OCI-LY3 (cell line): Measurements from ENCODE around the gene RBBP8NL.

ENCODE experiments used
- EZH2phosphoT487 ChIP-seq: fragments of 200-600 bp; shearing (Covaris generic); IDR thresholded peaks from 2 replicates; pipeline ENCODE4 v1.6.1; 2018; ENCODE audit warnings: antibody characterized with exemption, mixed run types, low read depth
- TF ChIP-seq, protein P1 (sequence below): fragments of 200-600, 300-600 bp; sonication (generic); IDR thresholded peaks from 2 replicates; pipeline ENCODE4 v1.5.1; 2014; ENCODE audit warnings: antibody characterized with exemption, low read length, low read depth

DNA sequence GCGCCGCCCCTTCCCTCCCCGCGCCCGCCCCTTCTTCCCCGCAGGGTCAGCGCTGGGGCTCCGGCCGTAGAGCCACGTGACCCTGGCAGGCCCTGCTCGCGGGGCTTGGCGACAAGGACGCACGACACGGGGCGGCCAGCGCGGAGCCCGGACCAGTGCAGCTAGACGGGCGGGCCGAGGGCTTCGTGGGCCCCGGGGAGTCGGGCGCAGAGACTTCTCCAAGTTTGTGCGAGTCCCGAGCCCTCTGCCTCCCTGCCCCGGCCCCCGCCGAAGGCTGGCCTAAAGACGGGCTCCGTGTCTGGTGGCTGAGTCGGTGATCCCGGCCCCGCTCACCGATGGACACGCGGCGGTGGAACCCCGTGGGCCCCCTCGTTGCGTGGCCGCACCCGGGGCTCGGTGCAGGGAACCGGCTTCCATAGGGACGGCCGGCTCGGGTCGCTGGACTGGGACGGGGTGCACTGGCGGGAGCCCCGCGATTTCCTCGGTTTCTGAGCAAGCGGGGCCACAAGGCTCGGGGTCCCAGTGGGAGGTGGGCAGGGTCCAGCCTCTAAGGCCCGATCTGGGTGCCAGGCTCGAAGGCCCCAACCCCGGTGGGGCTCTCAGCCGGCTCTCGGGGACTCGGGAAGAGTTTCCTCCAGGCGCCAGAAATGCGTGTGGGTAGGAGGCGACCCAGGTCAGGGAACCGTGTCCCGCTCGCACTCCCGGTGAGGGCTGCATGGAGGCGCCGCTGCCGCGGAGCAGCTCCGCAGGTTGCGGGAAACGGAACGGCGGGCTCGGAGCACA, 48.9 kb upstream of the RBBP8NL start:
- TF ChIP-seq, protein P1, sequence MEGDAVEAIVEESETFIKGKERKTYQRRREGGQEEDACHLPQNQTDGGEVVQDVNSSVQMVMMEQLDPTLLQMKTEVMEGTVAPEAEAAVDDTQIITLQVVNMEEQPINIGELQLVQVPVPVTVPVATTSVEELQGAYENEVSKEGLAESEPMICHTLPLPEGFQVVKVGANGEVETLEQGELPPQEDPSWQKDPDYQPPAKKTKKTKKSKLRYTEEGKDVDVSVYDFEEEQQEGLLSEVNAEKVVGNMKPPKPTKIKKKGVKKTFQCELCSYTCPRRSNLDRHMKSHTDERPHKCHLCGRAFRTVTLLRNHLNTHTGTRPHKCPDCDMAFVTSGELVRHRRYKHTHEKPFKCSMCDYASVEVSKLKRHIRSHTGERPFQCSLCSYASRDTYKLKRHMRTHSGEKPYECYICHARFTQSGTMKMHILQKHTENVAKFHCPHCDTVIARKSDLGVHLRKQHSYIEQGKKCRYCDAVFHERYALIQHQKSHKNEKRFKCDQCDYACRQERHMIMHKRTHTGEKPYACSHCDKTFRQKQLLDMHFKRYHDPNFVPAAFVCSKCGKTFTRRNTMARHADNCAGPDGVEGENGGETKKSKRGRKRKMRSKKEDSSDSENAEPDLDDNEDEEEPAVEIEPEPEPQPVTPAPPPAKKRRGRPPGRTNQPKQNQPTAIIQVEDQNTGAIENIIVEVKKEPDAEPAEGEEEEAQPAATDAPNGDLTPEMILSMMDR, result no peak
- no peak for TF ChIP-seq EZH2phosphoT487
